Heart right ventricle (tissue), 16 donors: ENCODE results near the gene PGK1. TPM values are rescaled to one million over a fixed set of nuclear protein-coding genes. Genes with fewer than 3 reads are reported as not detected.
"Not testable (repeated sequence)": the region's sequence is repeated elsewhere in the genome, so short reads cannot be mapped to it uniquely, and the experiment has no call there.

Source experiments
- ATAC-seq, 8 donors: fragments of 200-7000 bp; cut with Tn5 transposase; one replicate each; pipeline ENCODE4 v1.9.1; 2020; ENCODE audit warnings: mild to moderate bottlenecking in 8 of 8, moderate library complexity in 8 of 8, moderate number of reproducible peaks in 1 of 8
- DNase-seq, 2 donors: peaks; one replicate each; pipeline ENCODE4 v3.0.0-alpha.2; 2020
- H3K27ac ChIP-seq, 10 donors: fragments of 200-600 bp; sonication (generic) in 2 of 10; one replicate each; pipeline versions ENCODE4 v1.5.0 to v1.8.0; 2020 to 2022; ENCODE audit warnings: mild to moderate bottlenecking in 3 of 10
- H3K27me3 ChIP-seq, 7 donors: fragments of 200-600 bp; one replicate each; pipeline ENCODE4 v1.8.0; 2021 to 2022; ENCODE audit warnings: mild to moderate bottlenecking in 2 of 7
- H3K36me3 ChIP-seq, 9 donors: fragments of 200-600 bp; sonication (generic) in 1 of 9; one replicate each; pipeline versions ENCODE4 v1.5.0 to v1.8.0; 2020 to 2022; ENCODE audit warnings: mild to moderate bottlenecking in 2 of 9
- H3K4me1 ChIP-seq, 9 donors: fragments of 200-600 bp; sonication (generic) in 1 of 9; one replicate each; pipeline versions ENCODE4 v1.5.0 to v1.8.0; 2020 to 2022; ENCODE audit warnings: mild to moderate bottlenecking in 4 of 9
- H3K4me3 ChIP-seq, 10 donors: fragments of 200-600 bp; sonication (generic) in 2 of 10; one replicate each; pipeline versions ENCODE4 v1.5.0 to v1.8.0; 2020 to 2022; ENCODE audit warnings: mild to moderate bottlenecking in 7 of 10, moderate library complexity in 2 of 10
- H3K9me3 ChIP-seq, 11 donors: fragments of 200-600 bp in 10 of 11; sonication (generic) in 2 of 11; one replicate each; pipeline versions ENCODE4 v1.5.0 to v1.8.0; 2013 to 2022; ENCODE audit warnings: mild to moderate bottlenecking in 2 of 11, control low read depth in 1 of 11, moderate library complexity in 1 of 11
- CTCF ChIP-seq, 9 donors: fragments of 200-600 bp; sonication (generic) in 2 of 9; IDR thresholded peaks; one replicate each; pipeline versions ENCODE4 v1.5.0 to v1.8.0; 2021 to 2022; ENCODE audit warnings: antibody characterized with exemption in 9 of 9, mild to moderate bottlenecking in 5 of 9, moderate library complexity in 1 of 9
- WGBS, 2 donors: extraction: QIAGEN DNeasy Blood & Tissue Kit; methylation state at CpG; one replicate each; pipeline ENCODE4 v1.1.7; 2013; ENCODE audit warnings: inconsistent platforms in 1 of 2; 5-methylcytosine and 5-hydroxymethylcytosine counted together
- intact Hi-C, 10 donors: fragments of 100-400 bp; cut with DNase I; formaldehyde crosslinking; loops; one replicate each; pipeline versions ENCODE4 v1.11.1 to v1.14.2; 2022
- polyA plus RNA-seq, 2 donors: library from polyadenylated mRNA; stranded (reverse); fragments of 200-250 nt; gene quantifications; one replicate each; pipeline ENCODE4 v1.2.3, GENCODE V29; 2013
- total RNA-seq, 10 donors: library from RNA; stranded (reverse); fragmentation: NEBNext Ultra II Directional in 3 of 10; extraction: Animal tissue kit (Norgen Biotek cat#: 25700) in 3 of 10; gene quantifications; one replicate each; pipeline versions ENCODE4 v1.2.1 to v1.2.4, GENCODE V29; 2021 to 2023
- donor health status: Arrhythmogenic right ventricular cardiomyopathy.
- donor health status: ischemic (EF 13 %, LVEDD 7.1; RV severe dilation, severe dysfunction).
- donor health status: healthy with polysubstance abuse.
- donor health status: DM: no; HTN: yes; CAD: no.
- donor health status: DM: no; HTN: no; CAD: no.
- donor health status: ischemic (EF 25% LVEDD 6.9; RV normal size, moderate dysfunction).
- donor health status: ischemic (EF 25% LVEDD 5.7; RV mildly dilated, moderate dysfunction).
- donor health status: healthy.
- donor health status: DM: yes; HTN: yes; CAD: no.
- donor health status: Ischemic cardiomyopathy.
- donor health status: ischemic (EF 35%, LVEDD 5.7; RV mildly dilated, moderate dysfunction).
- donor health status: nonischemic (EF 11% LVEDD 7.7; RV severe dilation, severe dysfunction).
- donor health status: DM: yes; HTN: yes; CAD: no.
- donor health status: PGD.
- donor health status: ischemic (EF 29% LVEDD 5.4; RV normal size, mild dysfunction).
- donor health status: nonischemic (EF 23%, LVEDD 6.1; RV moderate dilation, normal function).

PGK1 gene
- total and polyA plus RNA-seq, 12 donors, result 46.6 to 824 (median 442) TPM

- H3K9me3 ChIP-seq, H3K4me1 ChIP-seq, H3K36me3 ChIP-seq, H3K27ac ChIP-seq, intact Hi-C loops, H3K4me3 ChIP-seq, ATAC-seq, DNase-seq: not testable (repeated sequence)
- peaks cover 0 to 20% (median 0%) of the 10 kb centered on the region in 7 donors for H3K27me3 ChIP-seq
- 88 to 89% methylated on average over 10 of the region's 10 CpGs for WGBS, 2 donors
These were observed 53.8 kb downstream of the PGK1 start for GRCh38 chrX:78157846-78158245.

- H3K4me1 ChIP-seq, H3K4me3 ChIP-seq, ATAC-seq, intact Hi-C loops, DNase-seq, H3K36me3 ChIP-seq, H3K27ac ChIP-seq, H3K9me3 ChIP-seq: not testable (repeated sequence)
- 79 to 82% methylated on average over 4 of the region's 4 CpGs for WGBS, 2 donors
- peaks cover 0 to 20% (median 0%) of the 10 kb centered on the region in 7 donors for H3K27me3 ChIP-seq
These were observed 56.7 kb downstream of the PGK1 start for GRCh38 chrX:78160711-78161110.

- H3K36me3 ChIP-seq, DNase-seq, H3K27ac ChIP-seq, H3K4me3 ChIP-seq, ATAC-seq, intact Hi-C loops, H3K9me3 ChIP-seq, H3K4me1 ChIP-seq: not testable (repeated sequence)
- WGBS, 2 donors, result 60 to 69% methylated on average over 4 of the region's 4 CpGs
- H3K27me3 ChIP-seq, result peaks cover 0 to 29% (median 0%) of the 10 kb centered on the region in 7 donors
These were observed 59.1 kb downstream of the PGK1 start for GRCh38 chrX:78163175-78163574.

- Histone ChIP-seq H3K9me3 (no peaks in the 10 kb centered on the region), H3K4me3 (no peak overlapping the region), H3K27ac (no peak overlapping the region), H3K4me1 (no peaks in the 10 kb centered on the region), H3K27me3 (peaks cover 0 to 16% (median 0%) of the 10 kb centered on the region in 7 donors), H3K36me3 (no peaks in the 10 kb centered on the region)
- no peak for DNase-seq
- no peak for TF ChIP-seq CTCF (IDR thresholded peaks at IDR 0.05)
- intact Hi-C loops, result no loop called here
- no peak for ATAC-seq
- WGBS, 2 donors, result 68 to 73% methylated on average over 1 of the region's 1 CpG
These were observed 61.4 kb downstream of the PGK1 start for GRCh38 chrX:78165425-78165824.

- Histone ChIP-seq H3K36me3 (no peaks in the 10 kb centered on the region), H3K27me3 (peaks cover 0 to 13% (median 0%) of the 10 kb centered on the region in 7 donors), H3K4me3 (no peak overlapping the region), H3K9me3 (no peaks in the 10 kb centered on the region), H3K27ac (no peak overlapping the region), H3K4me1 (no peaks in the 10 kb centered on the region)
- DNase-seq, result no peak
- ATAC-seq, result no peak
- TF ChIP-seq CTCF (IDR thresholded peaks at IDR 0.05), result no peak
- intact Hi-C loops, result no loop called here
These were observed 64.0 kb downstream of the PGK1 start for GRCh38 chrX:78168065-78168464.

Other genes starting within 250 kb of the PGK1 start
- gene MAGT1, start 208.8 kb upstream of the PGK1 start, total RNA-seq, result 10 to 100 TPM; 45.1 to 72.7 (median 52.8) TPM
- gene MAGT1, start 208.8 kb upstream of the PGK1 start, polyA plus RNA-seq, result 10 to 100 TPM; 15.7 to 45.4 TPM
- gene COX7B, start 204.8 kb upstream of the PGK1 start, total RNA-seq, result 1,000 to 10,000 TPM in 9 of 10 donors, 100 to 1,000 TPM in 1; 915 to 1,917 (median 1,407) TPM
- 1,000 to 10,000 TPM; 3,138 to 7,586 TPM for gene COX7B, start 204.8 kb upstream of the PGK1 start, polyA plus RNA-seq
- 1 to 10 TPM; 4.9 to 7.6 (median 6.5) TPM for gene ATP7A, start 193.6 kb upstream of the PGK1 start, total RNA-seq
- 1 to 10 TPM; 1.3 to 1.9 TPM for gene ATP7A, start 193.6 kb upstream of the PGK1 start, polyA plus RNA-seq
- gene PGAM4, start 134.6 kb upstream of the PGK1 start, total RNA-seq, result not detected
- gene PGAM4, start 134.6 kb upstream of the PGK1 start, polyA plus RNA-seq, result not detected
- 10 to 100 TPM; 16.4 to 27.8 (median 22.5) TPM for gene TAF9B, start 35.4 kb downstream of the PGK1 start, total RNA-seq
- 10 to 100 TPM in 1 of 2 donors, 1 to 10 TPM in 1; 9.8 to 11.5 TPM for gene TAF9B, start 35.4 kb downstream of the PGK1 start, polyA plus RNA-seq
- gene CYSLTR1, start 223.4 kb downstream of the PGK1 start, total RNA-seq, result 1 to 10 TPM in 6 of 10 donors, under 1 TPM in 4; 0.35 to 2.5 (median 1.1) TPM
- gene CYSLTR1, start 223.4 kb downstream of the PGK1 start, polyA plus RNA-seq, result under 1 TPM; 0.26 to 0.51 TPM